Heart left ventricle (tissue), 16 donors: ENCODE results near the gene LSG1. TPM values are rescaled to one million over a fixed set of nuclear protein-coding genes. Genes with fewer than 3 reads are reported as not detected.

Experiments
- ATAC-seq, 4 donors: fragments of 200-7000 bp; cut with Tn5 transposase; one replicate each; pipeline ENCODE4 v1.9.1; 2020 to 2022; ENCODE audit warnings: moderate library complexity in 4 of 4, mild to moderate bottlenecking in 3 of 4, moderate number of reproducible peaks in 1 of 4
- DNase-seq, 5 donors: peaks; one replicate each; pipeline ENCODE4 v3.0.0-alpha.2; 2020
- H3K27ac ChIP-seq, 12 donors: fragments of 200-600 bp; sonication (generic) in 4 of 12; one replicate each; pipeline versions ENCODE4 v1.5.0 to v1.8.0; 2016 to 2022; ENCODE audit warnings: mild to moderate bottlenecking in 2 of 12
- H3K27me3 ChIP-seq, 9 donors: fragments of 200-600 bp; sonication (generic) in 2 of 9; one replicate each; pipeline versions ENCODE4 v1.5.1 to v1.8.0; 2016 to 2022; ENCODE audit warnings: mild to moderate bottlenecking in 3 of 9
- H3K36me3 ChIP-seq, 9 donors: fragments of 200-600 bp; sonication (generic) in 2 of 9; one replicate each; pipeline versions ENCODE4 v1.5.0 to v1.8.0; 2018 to 2022; ENCODE audit warnings: mild to moderate bottlenecking in 2 of 9
- H3K4me1 ChIP-seq, 12 donors: fragments of 200-600 bp; sonication (generic) in 4 of 12; one replicate each; pipeline versions ENCODE4 v1.5.0 to v1.8.0; 2016 to 2022; ENCODE audit warnings: mild to moderate bottlenecking in 3 of 12
- H3K4me3 ChIP-seq, 12 donors: fragments of 200-600 bp; sonication (generic) in 4 of 12; one replicate each; pipeline versions ENCODE4 v1.5.0 to v1.8.0; 2017 to 2022; ENCODE audit warnings: mild to moderate bottlenecking in 9 of 12, moderate library complexity in 4 of 12
- H3K9me3 ChIP-seq, 12 donors: fragments of 200-600 bp; sonication (generic) in 4 of 12; one replicate each; pipeline versions ENCODE4 v1.5.0 to v1.8.0; 2016 to 2022; ENCODE audit warnings: mild to moderate bottlenecking in 1 of 12
- CTCF ChIP-seq, 12 donors: fragments of 200-600 bp; sonication (generic) in 4 of 12; IDR thresholded peaks; one replicate each; pipeline versions ENCODE4 v1.5.0 to v1.8.0; 2018 to 2022; ENCODE audit warnings: antibody characterized with exemption in 12 of 12, mild to moderate bottlenecking in 5 of 12
- POLR2A ChIP-seq, 2 donors: fragments of 450-650 bp; IDR thresholded peaks; one replicate each; pipeline ENCODE4 v1.6.1; 2017; ENCODE audit warnings: antibody characterized with exemption in 2 of 2, mild to moderate bottlenecking in 2 of 2, moderate library complexity in 2 of 2
- WGBS, 4 donors: extraction: QIAGEN DNeasy Blood & Tissue Kit in 2 of 4; methylation state at CpG; one replicate each; pipeline versions ENCODE4 v1.1.5 to v1.1.7; 2013 to 2018; 5-methylcytosine and 5-hydroxymethylcytosine counted together
- intact Hi-C, 10 donors: fragments of 100-400 bp; cut with DNase I; formaldehyde crosslinking; loops; one replicate each; pipeline versions ENCODE4 v1.11.1 to v1.14.2; 2022
- polyA plus RNA-seq, 2 donors: library from polyadenylated mRNA; stranded (reverse); fragments of 200-250 nt; gene quantifications; one replicate each; pipeline ENCODE4 v1.2.3, GENCODE V29; 2013
- total RNA-seq, 9 donors: library from RNA; depleted of rRNA in 2 of 9; stranded (reverse); fragments of >200 nt in 2 of 9; fragmentation: NEBNext Ultra II Directional in 3 of 9; extraction: Animal tissue kit (Norgen Biotek cat#: 25700) in 3 of 9; gene quantifications; one replicate each; pipeline versions ENCODE4 v1.1.0 to v1.2.4, GENCODE V29; 2016 to 2023
- donor health status: ischemic (EF 13 %, LVEDD 7.1; RV severe dilation, severe dysfunction).
- donor health status: healthy with polysubstance abuse.
- donor health status: DM: no; HTN: yes; CAD: no.
- donor health status: DM: no; HTN: no; CAD: no.
- donor health status: ischemic (EF 25% LVEDD 6.9; RV normal size, moderate dysfunction).
- donor health status: ischemic (EF 25% LVEDD 5.7; RV mildly dilated, moderate dysfunction).
- donor health status: healthy.
- donor health status: DM: yes; HTN: yes; CAD: no.
- donor health status: ischemic (EF 35%, LVEDD 5.7; RV mildly dilated, moderate dysfunction).
- donor health status: nonischemic (EF 11% LVEDD 7.7; RV severe dilation, severe dysfunction).
- donor health status: DM: yes; HTN: yes; CAD: no.
- donor health status: PGD.
- donor health status: ischemic (EF 29% LVEDD 5.4; RV normal size, mild dysfunction).
- donor health status: nonischemic (EF 23%, LVEDD 6.1; RV moderate dilation, normal function).

The LSG1 gene
- total and polyA plus RNA-seq, 11 donors = 9.6 to 26.9 (median 18.9) TPM

GRCh38 chr3:194620196-194620595, 51.8 kb downstream of the LSG1 start:
- intact Hi-C loops = loop anchor here in 1 of 10 donors (10.0 kb wide), 1 partner anchor 685 kb away; no protein-coding TSS in a partner anchor
- no peak for ATAC-seq
- TF ChIP-seq CTCF (IDR thresholded peaks at IDR 0.05) = no peak
- TF ChIP-seq POLR2A (IDR thresholded peaks at IDR 0.05) = no peak

GRCh38 chr3:194619741-194620140, 52.2 kb downstream of the LSG1 start:
- no peak for DNase-seq
- TF ChIP-seq POLR2A (IDR thresholded peaks at IDR 0.05) (no peak), CTCF (IDR thresholded peaks at IDR 0.05) (no peak)

More at GRCh38 chr3:194620196-194620595, 51.8 kb downstream of the LSG1 start:
- H3K4me1 ChIP-seq = no peaks in the 10 kb centered on the region
- WGBS, 4 donors = 85 to 91% (median 87%) methylated on average over 7 of the region's 7 CpGs
- peak in 1 of 5 donors; percentile 7 for DNase-seq
- no peak overlapping the region for H3K27ac ChIP-seq
- no peaks in the 10 kb centered on the region for H3K9me3 ChIP-seq
- H3K27me3 ChIP-seq = no peaks in the 10 kb centered on the region
- peaks cover 0 to 23% (median 0%) of the 10 kb centered on the region in 9 donors for H3K36me3 ChIP-seq
- H3K4me3 ChIP-seq = no peak overlapping the region

DNA sequence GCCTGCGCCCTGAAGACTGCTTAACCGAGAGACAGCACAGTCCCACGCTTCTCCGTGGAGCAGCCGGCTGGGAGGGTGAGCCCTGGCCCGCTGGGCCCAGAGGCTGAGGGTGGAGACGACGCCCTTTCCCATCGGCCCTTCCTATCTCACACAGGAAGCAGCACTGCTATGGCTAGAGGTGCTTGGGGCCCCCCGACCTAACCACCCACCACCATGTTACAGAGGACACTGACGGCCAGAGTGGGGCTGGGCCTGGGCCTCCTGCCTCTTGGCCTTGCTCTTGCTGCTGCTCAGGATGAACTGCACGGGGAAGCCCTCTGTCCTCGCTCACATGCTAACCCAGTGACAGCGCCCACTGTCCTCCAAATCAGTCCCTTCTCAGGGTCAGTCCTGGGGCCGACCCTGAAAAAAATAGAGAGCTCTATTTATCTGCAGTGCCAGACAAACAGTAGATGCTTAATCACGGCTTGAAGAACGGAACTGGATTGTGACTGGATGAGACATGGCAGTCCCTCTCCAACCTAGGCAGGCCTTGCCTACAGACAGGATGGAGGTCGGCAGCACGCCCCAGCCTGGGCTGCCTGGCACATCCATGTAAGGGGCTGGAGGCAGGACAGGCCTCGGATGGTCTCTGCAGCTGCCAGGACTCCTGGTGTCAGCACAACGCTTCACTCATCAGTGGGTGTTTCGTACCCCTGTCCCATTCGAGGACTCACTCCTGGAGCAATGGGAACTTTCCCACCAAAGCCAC, 53.0 kb downstream of the LSG1 start:
- no peak for DNase-seq
- Histone ChIP-seq H3K27ac (no peak overlapping the region), H3K36me3 (peaks cover 0 to 24% (median 0%) of the 10 kb centered on the region in 9 donors), H3K4me3 (no peak overlapping the region), H3K4me1 (no peaks in the 10 kb centered on the region), H3K27me3 (no peaks in the 10 kb centered on the region), H3K9me3 (no peaks in the 10 kb centered on the region)
- TF ChIP-seq POLR2A (IDR thresholded peaks at IDR 0.05) (no peak), CTCF (IDR thresholded peaks at IDR 0.05) (no peak)
- WGBS, 4 donors = 80 to 88% (median 83%) methylated on average over 19 to 23 of the region's 23 CpGs
- intact Hi-C loops = no loop called here
- no peak for ATAC-seq

More at GRCh38 chr3:194619741-194620140, 52.2 kb downstream of the LSG1 start:
- Histone ChIP-seq H3K4me3 (no peak overlapping the region), H3K4me1 (no peaks in the 10 kb centered on the region), H3K36me3 (peaks cover 0 to 24% (median 0%) of the 10 kb centered on the region in 9 donors), H3K27me3 (no peaks in the 10 kb centered on the region), H3K9me3 (no peaks in the 10 kb centered on the region), H3K27ac (no peak overlapping the region)
- 91 to 94% (median 92%) methylated on average over 9 of the region's 9 CpGs for WGBS, 4 donors
- intact Hi-C loops = loop anchor here in 1 of 10 donors (10.0 kb wide), 1 partner anchor 685 kb away; no protein-coding TSS in a partner anchor
- no peak for ATAC-seq

DNA sequence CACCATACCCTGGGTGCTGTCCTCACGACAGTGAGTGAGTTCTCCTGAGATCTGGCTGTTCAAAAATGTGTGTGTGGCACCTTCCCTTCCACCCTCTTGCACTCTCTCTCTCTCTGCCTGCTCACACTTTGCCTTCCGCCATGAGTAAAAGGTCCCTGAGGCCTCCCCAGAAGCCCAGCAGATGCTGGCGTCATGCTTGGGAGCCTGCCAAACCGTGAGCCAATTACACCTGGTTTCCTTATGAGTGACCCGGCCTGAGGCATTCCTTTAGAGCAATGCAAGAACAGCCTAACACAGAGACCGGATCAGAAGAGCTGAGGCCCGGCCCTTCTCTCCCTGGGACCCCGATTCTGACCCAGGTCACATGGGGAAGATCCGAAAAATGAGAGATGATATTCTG, 54.2 kb downstream of the LSG1 start:
- Histone ChIP-seq H3K27ac (no peak overlapping the region), H3K36me3 (peaks cover 0 to 16% (median 0%) of the 10 kb centered on the region in 9 donors), H3K4me1 (no peaks in the 10 kb centered on the region), H3K9me3 (no peaks in the 10 kb centered on the region), H3K4me3 (no peak overlapping the region), H3K27me3 (no peaks in the 10 kb centered on the region)
- 86 to 91% (median 88%) methylated on average over 9 of the region's 9 CpGs for WGBS, 4 donors
- TF ChIP-seq CTCF (IDR thresholded peaks at IDR 0.05) = no peak
- no peak for TF ChIP-seq POLR2A (IDR thresholded peaks at IDR 0.05)
- DNase-seq = no peak
- intact Hi-C loops = no loop called here
- peak in 1 of 4 donors; percentile 20 for ATAC-seq
